Astrocyte (in vitro differentiated cells and primary cell): Measurements from ENCODE around the gene SRC. TPM values are rescaled to one million over a fixed set of nuclear protein-coding genes. Genes with fewer than 3 reads are reported as not detected.

Source experiments
- DNase-seq: peaks from one replicate; pipeline ENCODE4 v3.0.0-alpha.2; 2010; ENCODE audit warnings: low read depth
- FAIRE-seq: peaks from 2 replicates; lab custom pipeline; 2011; peaks lifted over from hg19 to GRCh38; lab: Jason Lieb, UNC
- H2AFZ ChIP-seq: 2 replicates; pipeline ENCODE4 v1.6.0; 2012; ENCODE audit warnings: low read depth, low read length, inconsistent platforms
- H3K27ac ChIP-seq: 2 replicates; pipeline ENCODE4 v1.5.1; 2011; ENCODE audit warnings: low read depth, low read length, inconsistent platforms
- H3K27me3 ChIP-seq: 2 replicates; pipeline ENCODE4 v1.6.0; 2011; ENCODE audit warnings: low read length, inconsistent platforms; ENCODE audit not compliant: insufficient read depth
- H3K36me3 ChIP-seq: 2 replicates; pipeline ENCODE4 v1.5.1; 2011; ENCODE audit warnings: low read length, inconsistent platforms; ENCODE audit not compliant: insufficient read depth
- H3K4me1 ChIP-seq: 2 replicates; pipeline ENCODE4 v1.5.1; 2011; ENCODE audit warnings: low read length, inconsistent platforms; ENCODE audit not compliant: insufficient read depth
- H3K4me2 ChIP-seq: 2 replicates; pipeline ENCODE4 v1.6.0; 2012; ENCODE audit warnings: low read length, inconsistent platforms
- H3K4me3 ChIP-seq: 2 replicates; pipeline ENCODE4 v1.5.1; 2011; ENCODE audit warnings: low read depth, mild to moderate bottlenecking, low read length, inconsistent platforms; ENCODE audit not compliant: insufficient read depth
- H3K79me2 ChIP-seq: 2 replicates; pipeline ENCODE4 v1.6.0; 2012; ENCODE audit warnings: mild to moderate bottlenecking, low read length, inconsistent platforms; ENCODE audit not compliant: insufficient read depth
- H3K9ac ChIP-seq: 2 replicates; pipeline ENCODE4 v1.6.0; 2012; ENCODE audit warnings: mild to moderate bottlenecking, low read length, inconsistent platforms
- H3K9me3 ChIP-seq: 2 replicates; pipeline ENCODE4 v1.5.1; 2012; ENCODE audit warnings: low read depth, mild to moderate bottlenecking, low read length, inconsistent platforms; ENCODE audit not compliant: insufficient read depth
- H4K20me1 ChIP-seq: 2 replicates; pipeline ENCODE4 v1.6.0; 2012; ENCODE audit warnings: low read length, inconsistent platforms; ENCODE audit not compliant: insufficient read depth
- H3K27ac Mint-ChIP-seq: one replicate; pipeline ENCODE4 v1.8.0; 2021; ENCODE audit warnings: mild to moderate bottlenecking, mixed read lengths; ENCODE audit not compliant: unreplicated experiment
- H3K27me3 Mint-ChIP-seq: one replicate; pipeline ENCODE4 v1.8.0; 2021; ENCODE audit warnings: low read depth, mixed read lengths; ENCODE audit not compliant: unreplicated experiment
- H3K36me3 Mint-ChIP-seq: one replicate; pipeline ENCODE4 v1.8.0; 2021; ENCODE audit warnings: low read depth, mixed read lengths; ENCODE audit not compliant: unreplicated experiment
- H3K4me1 Mint-ChIP-seq: one replicate; pipeline ENCODE4 v1.8.0; 2021; ENCODE audit warnings: low read depth, mixed read lengths; ENCODE audit not compliant: unreplicated experiment
- H3K4me3 Mint-ChIP-seq: one replicate; pipeline ENCODE4 v1.8.0; 2021; ENCODE audit warnings: mild to moderate bottlenecking, moderate library complexity, mixed read lengths; ENCODE audit not compliant: unreplicated experiment
- H3K9me3 Mint-ChIP-seq: one replicate; pipeline ENCODE4 v1.8.0; 2021; ENCODE audit warnings: mild to moderate bottlenecking, mixed read lengths; ENCODE audit not compliant: unreplicated experiment
- EZH2 ChIP-seq: IDR thresholded peaks from 2 replicates; pipeline ENCODE4 v1.6.1; 2012; ENCODE audit warnings: mild to moderate bottlenecking, low read length, inconsistent platforms; ENCODE audit not compliant: insufficient read depth
- total RNA-seq: library from RNA; stranded (reverse); gene quantifications from 2 replicates; pipeline ENCODE4 v1.2.1, GENCODE V29; 2021
- TF ChIP-seq, protein P1 (sequence below): IDR thresholded peaks from 2 replicates; pipeline ENCODE4 v1.5.1; 2011; ENCODE audit warnings: low read depth, mild to moderate bottlenecking, inconsistent platforms, low read length, moderate library complexity; ENCODE audit not compliant: insufficient read depth

SRC gene
- total RNA-seq, 1 donor from 2014 or later: 33.4 TPM

DNA sequence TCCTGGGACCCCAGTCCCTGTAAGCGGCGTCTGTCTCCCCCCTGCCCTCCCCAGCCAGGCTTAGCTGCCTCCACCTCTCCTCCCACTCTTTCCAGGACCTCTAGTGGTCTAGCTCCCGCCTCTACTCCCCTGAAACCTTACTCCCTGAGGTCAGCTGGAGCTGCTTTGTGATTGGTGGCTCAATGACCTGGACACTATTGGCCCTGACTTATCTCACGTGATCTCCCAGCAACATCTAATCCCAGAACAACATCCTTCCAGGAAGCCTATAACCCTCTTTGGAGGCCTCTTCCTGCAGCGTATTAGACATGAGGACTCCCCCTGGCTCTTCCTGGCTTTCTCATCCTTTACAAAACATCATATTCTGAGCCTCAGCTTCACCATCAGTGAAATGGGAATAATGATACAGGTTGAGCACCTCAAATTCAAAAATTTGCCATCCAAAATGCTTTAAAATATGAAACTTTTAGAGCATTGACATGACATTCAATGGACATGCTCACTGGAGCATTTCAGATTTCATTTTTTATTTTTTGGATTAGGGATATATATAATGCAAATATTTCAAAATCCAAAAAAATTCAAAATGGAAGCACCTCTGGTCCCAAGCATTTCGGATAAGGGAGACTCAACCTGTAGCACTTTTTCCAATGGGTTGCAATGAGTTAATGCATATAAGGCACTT lies 16.3 kb upstream of the SRC start:
- TF ChIP-seq EZH2: no peak
- TF ChIP-seq, protein P1, sequence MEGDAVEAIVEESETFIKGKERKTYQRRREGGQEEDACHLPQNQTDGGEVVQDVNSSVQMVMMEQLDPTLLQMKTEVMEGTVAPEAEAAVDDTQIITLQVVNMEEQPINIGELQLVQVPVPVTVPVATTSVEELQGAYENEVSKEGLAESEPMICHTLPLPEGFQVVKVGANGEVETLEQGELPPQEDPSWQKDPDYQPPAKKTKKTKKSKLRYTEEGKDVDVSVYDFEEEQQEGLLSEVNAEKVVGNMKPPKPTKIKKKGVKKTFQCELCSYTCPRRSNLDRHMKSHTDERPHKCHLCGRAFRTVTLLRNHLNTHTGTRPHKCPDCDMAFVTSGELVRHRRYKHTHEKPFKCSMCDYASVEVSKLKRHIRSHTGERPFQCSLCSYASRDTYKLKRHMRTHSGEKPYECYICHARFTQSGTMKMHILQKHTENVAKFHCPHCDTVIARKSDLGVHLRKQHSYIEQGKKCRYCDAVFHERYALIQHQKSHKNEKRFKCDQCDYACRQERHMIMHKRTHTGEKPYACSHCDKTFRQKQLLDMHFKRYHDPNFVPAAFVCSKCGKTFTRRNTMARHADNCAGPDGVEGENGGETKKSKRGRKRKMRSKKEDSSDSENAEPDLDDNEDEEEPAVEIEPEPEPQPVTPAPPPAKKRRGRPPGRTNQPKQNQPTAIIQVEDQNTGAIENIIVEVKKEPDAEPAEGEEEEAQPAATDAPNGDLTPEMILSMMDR: no peak
- no peak overlapping the region for H3K4me2 ChIP-seq
- H3K27ac ChIP-seq: no peak overlapping the region
- H3K79me2 ChIP-seq: no peaks in the 10 kb centered on the region
- no peak overlapping the region for H3K4me3 ChIP-seq
- no peak overlapping the region for H2AFZ ChIP-seq
- FAIRE-seq (no peak), DNase-seq (no peak)
- peaks cover 3% of the 10 kb centered on the region for H3K4me1 Mint-ChIP-seq
- H3K27me3 Mint-ChIP-seq: peaks cover 2% of the 10 kb centered on the region
- no peaks in the 10 kb centered on the region for H3K36me3 ChIP-seq
- no peaks in the 10 kb centered on the region for H4K20me1 ChIP-seq
- no peak overlapping the region for H3K27ac Mint-ChIP-seq
- H3K9ac ChIP-seq: no peak overlapping the region
- H3K36me3 Mint-ChIP-seq: no peaks in the 10 kb centered on the region
- no peaks in the 10 kb centered on the region for H3K27me3 ChIP-seq
- no peaks in the 10 kb centered on the region for H3K4me1 ChIP-seq
- H3K9me3 Mint-ChIP-seq: no peaks in the 10 kb centered on the region
- H3K4me3 Mint-ChIP-seq: no peak overlapping the region
- H3K9me3 ChIP-seq: no peaks in the 10 kb centered on the region

DNA sequence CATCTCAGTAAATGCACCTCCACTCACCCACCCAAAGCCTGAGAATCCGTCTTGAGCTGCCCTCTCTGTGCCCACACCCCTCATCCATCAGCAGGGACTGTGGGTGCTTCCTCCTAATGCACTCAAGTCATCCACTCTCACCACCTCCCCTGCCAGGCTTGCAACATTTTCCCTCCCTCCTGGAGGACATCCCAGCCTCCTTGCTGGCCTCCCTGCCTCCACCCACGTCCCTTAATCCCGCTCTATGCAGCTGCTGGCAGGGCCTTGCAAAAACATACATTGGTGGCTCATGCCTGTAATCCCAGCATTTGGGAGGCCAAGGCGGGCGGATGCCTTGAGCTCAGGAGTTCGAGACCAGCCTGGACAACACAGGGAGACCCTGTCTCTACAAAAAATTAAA lies 15.6 kb upstream of the SRC start:
- Histone ChIP-seq H3K36me3 (no peaks in the 10 kb centered on the region), H4K20me1 (no peaks in the 10 kb centered on the region), H3K4me1 (no peaks in the 10 kb centered on the region), H2AFZ (no peak overlapping the region), H3K9me3 (no peaks in the 10 kb centered on the region), H3K9ac (no peak overlapping the region), H3K27ac (no peak overlapping the region), H3K27me3 (no peaks in the 10 kb centered on the region), H3K79me2 (no peaks in the 10 kb centered on the region), H3K4me2 (no peak overlapping the region), H3K4me3 (no peak overlapping the region)
- Mint-ChIP-seq H3K4me1 (peaks cover 3% of the 10 kb centered on the region), H3K27ac (no peak overlapping the region), H3K36me3 (no peaks in the 10 kb centered on the region), H3K4me3 (no peak overlapping the region), H3K27me3 (peaks cover 2% of the 10 kb centered on the region), H3K9me3 (no peaks in the 10 kb centered on the region)
- FAIRE-seq: no peak
- no peak for DNase-seq
- no peak for TF ChIP-seq EZH2

- DNase-seq: no peak
- no peak overlapping the region for H3K4me2 ChIP-seq
- no peak for TF ChIP-seq EZH2
- TF ChIP-seq, protein P1: no peak
Observed at GRCh38 chr20:37331060-37331857, 14.7 kb upstream of the SRC start.

More at GRCh38 chr20:37331060-37331857, 14.7 kb upstream of the SRC start:
- H3K4me1 Mint-ChIP-seq: peaks cover 8% of the 10 kb centered on the region
- Histone ChIP-seq H3K27ac (no peak overlapping the region), H3K4me3 (no peak overlapping the region), H3K9me3 (no peaks in the 10 kb centered on the region), H3K36me3 (no peaks in the 10 kb centered on the region), H3K4me1 (no peaks in the 10 kb centered on the region), H4K20me1 (no peaks in the 10 kb centered on the region), H3K79me2 (no peaks in the 10 kb centered on the region), H3K27me3 (no peaks in the 10 kb centered on the region), H2AFZ (no peak overlapping the region), H3K9ac (no peak overlapping the region)
- H3K27me3 Mint-ChIP-seq: peaks cover 2% of the 10 kb centered on the region
- no peak for FAIRE-seq
- no peaks in the 10 kb centered on the region for H3K9me3 Mint-ChIP-seq
- H3K36me3 Mint-ChIP-seq: no peaks in the 10 kb centered on the region
- H3K4me3 Mint-ChIP-seq: no peak overlapping the region
- H3K27ac Mint-ChIP-seq: no peak overlapping the region
